GM12873 (cell line): ENCODE results near the gene STRA6.

Experiments
- CTCF ChIP-seq: IDR thresholded peaks from 2 replicates; pipeline ENCODE4 v1.5.1; 2012; ENCODE audit warnings: low read depth, mild to moderate bottlenecking, moderate library complexity, low read length, control low read depth; ENCODE audit not compliant: insufficient read depth; ENCODE audit errors: missing control alignments

Gene STRA6

GRCh38 chr15:74158855-74159650, 43.5 kb downstream of the STRA6 start:
- TF ChIP-seq CTCF: no peak

DNA sequence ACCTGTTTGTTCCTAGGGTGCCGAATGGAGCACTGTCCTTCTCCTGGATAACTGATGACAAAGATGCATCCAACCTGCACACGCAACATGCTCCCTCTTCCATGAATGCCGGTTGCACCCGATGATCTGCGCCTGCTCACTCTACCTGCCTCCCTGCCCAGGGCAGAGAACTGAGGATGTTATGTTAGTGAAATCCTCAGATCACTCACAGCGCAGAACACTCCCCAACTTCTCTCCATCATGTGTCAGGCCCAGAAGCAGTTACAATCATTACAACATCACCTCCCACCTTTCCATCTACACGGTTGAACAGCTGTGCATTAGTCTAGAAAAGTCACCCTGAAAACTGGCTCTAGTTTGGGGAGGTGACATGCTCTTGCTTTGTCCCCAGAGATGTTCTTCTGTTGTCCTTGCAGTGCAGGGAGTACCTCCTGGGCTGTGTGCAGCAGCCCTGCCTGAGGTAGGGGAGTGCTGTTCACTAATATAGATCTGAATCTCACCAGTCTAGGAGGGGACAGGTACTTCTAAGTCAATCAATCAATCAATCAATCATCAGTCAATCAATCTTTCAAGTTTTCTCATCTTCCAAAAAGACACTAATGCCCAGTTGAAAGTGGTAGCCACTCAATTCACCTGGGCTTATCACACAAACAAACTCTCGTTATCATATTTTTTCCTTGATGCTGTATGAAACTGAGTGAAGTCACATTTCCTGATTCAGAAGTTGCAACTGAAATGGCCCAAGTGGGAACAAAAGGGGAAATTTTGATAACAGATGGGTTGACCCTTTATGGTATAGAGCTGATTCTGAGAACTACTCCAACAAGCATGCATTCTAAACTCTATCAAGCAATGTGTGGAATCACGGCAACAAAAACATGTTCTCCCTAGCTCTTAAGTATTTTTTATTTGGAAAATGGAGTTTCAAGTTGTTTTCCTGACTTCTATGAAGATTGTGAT, 44.4 kb downstream of the STRA6 start:
- no peak for TF ChIP-seq CTCF

DNA sequence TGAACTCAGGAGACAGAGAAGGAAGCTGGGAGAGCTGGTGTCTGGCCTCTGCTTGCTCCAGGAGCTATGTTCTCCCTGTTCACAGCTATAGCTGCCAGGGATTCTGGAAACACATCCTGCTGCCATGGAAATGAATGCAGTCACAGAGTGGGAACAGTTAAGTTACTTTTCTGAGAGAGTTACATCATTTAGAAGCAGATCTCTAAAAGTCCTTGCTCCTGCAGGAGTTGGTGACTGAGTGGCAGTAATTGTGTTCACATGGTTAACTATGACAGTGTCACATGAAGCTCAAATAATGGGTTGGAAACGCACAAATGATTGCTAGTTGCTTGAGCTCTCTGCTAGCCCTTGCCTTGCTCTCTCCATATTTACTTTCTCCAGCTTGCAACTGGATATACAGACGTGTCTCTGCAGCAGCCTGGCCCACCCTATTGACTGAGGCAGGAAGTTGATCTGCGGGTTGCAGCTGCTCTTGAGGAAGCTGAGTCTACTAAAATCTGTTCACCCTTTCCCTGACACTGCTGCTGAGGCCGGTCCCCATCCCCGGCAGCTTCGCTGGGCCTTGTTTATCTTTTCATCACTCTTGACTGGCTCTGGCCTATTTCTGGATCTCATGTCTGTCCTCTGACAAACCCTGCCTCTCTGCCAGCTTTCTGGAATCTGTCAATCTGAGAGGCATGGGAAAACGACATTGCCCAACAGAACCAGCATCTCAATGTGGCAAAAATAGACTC, 45.7 kb downstream of the STRA6 start:
- no peak for TF ChIP-seq CTCF

DNA sequence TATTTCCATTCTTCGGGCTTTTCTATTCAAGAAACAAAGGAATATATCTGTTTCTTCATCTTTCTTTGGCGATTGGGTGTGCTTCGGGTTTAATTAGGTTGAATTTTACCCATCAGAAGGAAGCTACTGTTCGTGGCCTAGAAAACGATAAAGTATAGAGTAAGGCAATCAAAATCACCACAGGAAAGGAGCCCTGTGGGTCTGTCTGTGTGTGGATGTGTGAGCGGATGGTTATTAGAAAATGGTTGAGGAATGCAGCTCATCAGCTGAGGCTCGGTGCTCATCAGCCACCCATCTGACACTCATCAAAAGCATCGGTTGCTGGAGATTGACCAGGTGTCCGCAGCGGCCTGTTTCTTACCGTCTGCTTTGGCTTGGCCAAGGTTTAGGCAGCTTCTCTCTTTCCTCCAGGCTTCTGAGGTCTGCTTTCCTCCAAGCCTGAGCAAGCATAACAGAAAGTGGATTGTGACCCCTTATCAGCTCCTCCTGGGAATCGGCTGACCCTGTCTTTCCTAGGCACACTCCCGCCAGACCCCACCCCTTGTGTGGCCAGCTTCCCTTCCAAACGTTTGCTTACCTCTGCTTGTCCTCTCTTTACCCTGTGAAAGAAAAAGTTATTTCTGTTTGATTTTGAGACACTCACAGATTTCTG, 46.7 kb downstream of the STRA6 start:
- no peak for TF ChIP-seq CTCF

DNA sequence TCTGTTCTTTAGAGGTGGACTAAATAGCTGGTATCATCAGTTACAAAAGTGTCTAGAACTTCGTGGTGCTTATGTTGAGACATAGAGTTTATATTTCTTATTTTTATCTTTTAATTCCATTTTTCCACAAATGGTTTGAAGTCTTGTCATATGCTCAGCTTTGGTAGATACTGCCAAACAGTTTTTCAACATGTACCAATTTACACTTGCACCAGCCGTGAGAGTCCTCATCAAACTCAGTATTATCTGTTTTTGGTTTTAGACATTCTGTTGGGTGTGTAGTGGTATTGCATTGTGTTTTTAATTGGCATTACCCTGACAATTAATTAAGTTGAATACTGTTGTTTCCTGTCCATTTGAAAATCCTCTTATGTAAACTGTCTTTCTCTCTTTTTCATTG, 55.5 kb downstream of the STRA6 start:
- no peak for TF ChIP-seq CTCF

GRCh38 chr15:74146277-74146800, 56.2 kb downstream of the STRA6 start:
- TF ChIP-seq CTCF: no peak
